ENCODE data around the gene SIRT2.

GRCh38 chr19:38849860-38850435, 49.5 kb downstream of the SIRT2 start, which contains the start of gene HNRNPL:
- TF ChIP-seq CTCF (conservative IDR thresholded peaks at IDR 0.05; ENCODE audit: low read length), result peak; percentile 42
- TF ChIP-seq EZH2phosphoT487 (IDR thresholded peaks at IDR 0.05; ENCODE audit: borderline replicate concordance, low read depth, low read length), result no peak
